Inferior parietal cortex (tissue), 1 donor: Measurements from ENCODE around the gene MUC5AC.
"Not testable (repeated sequence)": the region's sequence is repeated elsewhere in the genome, so short reads cannot be mapped to it uniquely, and the experiment has no call there.

Experiments
- DNase-seq: peaks from one replicate; pipeline ENCODE4 v3.0.0-alpha.2; 2016; ENCODE audit errors: extremely low spot score

MUC5AC gene

DNA sequence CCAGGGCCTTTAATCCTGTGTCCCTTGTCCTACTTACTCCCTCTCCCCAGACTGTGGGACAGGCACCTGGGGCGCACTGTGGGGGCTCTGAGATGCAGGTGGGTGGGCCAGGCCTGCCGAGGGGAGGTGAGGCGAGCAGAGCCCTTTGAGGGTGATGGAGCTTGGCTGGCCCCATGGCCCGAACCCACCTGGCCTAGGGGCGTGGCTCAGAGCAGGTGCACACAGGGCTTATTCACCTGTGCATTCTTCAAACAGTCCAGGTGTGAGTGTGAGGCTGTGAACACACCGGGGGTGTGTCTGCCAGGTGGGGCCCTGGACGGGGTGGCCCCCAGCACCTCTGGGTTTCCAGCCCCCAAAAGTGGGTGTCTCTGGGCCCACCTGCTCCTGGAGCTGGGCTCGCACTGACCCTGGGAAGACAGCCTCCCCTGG, 9.0 kb upstream of the MUC5AC start:
- DNase-seq, result no peak

DNA sequence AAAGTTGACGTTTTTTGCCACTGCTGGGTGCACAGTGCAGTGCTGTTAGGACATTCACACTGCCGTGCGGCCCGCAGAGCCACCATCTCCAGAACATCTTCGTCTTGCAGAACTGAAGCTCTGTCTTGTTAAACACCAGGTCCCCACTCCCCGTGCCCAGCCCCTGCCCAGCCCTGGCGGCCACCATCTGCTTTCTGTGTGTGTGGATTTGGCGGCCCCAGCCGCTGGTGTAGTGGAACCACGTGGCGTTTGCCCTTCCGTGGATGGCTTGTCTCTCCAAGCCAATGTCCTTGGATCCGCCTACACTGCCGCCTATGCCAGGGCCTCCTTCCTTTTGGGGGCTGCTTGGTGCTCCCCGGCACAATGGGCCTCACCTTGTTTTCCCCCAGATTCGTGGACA, 8.2 kb upstream of the MUC5AC start:
- no peak for DNase-seq

DNA sequence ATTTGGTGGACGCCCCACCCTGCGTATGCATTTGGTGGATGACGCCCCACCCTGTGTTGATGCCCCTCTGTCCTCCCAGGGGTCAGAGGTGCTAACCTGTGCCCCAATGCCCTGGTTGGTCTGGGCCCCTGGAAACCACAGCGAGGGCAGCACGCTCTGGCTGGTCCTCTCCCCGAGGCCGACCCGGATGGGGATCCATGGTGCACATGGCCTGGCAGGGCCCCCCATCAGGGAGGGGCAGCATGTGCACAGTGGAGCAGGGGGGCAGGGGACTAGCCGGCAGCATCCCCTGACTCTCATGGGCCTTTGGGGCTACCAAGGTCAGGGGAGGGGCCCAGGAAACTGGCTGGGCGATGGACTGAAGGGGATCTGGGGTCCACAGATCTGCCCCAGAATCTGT, 7.6 kb upstream of the MUC5AC start:
- no peak for DNase-seq

DNA sequence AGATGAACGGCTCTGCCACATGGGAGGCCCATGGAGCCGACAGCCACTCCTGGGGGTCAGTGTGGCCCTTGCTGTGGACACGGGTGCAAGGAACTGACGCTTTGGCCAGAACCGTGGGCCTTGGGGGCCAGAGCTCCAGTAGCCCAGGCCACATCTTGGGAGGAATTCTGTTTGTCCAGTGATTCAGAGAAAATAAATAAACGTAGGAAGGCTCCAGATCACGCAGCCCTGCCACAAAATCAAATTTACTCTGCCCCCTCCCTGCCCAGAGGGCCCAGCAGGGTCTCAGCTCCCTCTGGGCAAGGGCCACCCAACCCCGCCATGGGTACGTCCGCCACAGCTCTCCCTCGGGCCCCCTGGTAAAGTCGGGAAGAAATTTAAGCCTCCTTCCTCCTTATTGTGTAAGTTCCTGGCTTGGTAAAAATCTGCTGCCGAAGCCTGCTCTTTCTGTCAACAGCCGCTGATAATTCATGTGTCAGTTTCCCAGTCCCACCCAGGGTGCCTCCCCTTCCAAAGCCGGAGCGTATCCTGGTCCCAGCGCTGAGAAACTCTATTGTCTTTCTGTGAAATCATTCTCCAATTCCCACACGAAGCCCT, 6.9 kb upstream of the MUC5AC start:
- no peak for DNase-seq

DNA sequence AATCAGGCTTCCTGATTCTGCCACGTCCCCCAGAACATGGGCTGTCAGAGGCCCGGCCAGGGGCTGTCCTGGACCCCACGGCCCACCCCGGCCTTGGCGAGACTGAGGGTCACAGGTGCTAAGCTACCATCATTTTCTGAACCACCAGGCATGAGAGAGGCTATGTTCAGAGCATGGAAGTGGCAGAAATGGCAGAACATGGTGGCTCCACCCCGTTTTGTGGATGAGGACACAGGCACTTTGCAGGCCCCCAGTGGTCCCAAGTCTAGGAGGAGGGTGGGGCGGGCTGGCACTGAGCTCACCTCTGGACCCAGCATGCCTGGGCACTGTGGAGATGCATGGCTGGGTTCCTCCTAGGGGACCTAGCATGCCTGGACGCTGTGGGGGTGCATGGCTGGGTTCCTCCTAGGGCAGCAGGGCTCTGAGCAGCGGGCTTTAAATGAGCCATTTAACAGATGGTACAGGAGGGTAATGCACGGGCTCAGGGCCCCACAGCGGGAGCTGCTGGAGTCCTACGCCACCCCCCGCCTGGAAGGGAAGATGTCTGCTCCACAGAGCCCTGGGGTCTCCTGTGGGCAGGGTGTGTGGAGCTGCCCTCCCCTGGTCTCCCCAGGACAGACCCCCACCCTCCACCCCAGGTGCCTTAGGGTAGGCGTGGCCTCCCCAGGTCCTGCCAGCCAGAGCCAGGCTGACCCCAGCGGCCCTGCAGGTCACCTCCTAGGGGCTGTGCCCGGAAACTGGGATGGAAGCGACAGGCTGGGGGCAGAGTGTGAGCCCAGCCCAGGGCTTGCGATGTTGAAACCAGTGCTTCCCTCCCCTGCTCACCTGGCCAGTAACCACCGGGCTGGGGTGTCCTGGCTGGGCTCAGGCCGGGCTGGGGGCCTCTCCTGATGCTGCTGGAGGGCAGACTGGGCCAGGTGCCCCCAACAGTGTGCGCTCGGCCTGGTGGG, 6.1 kb upstream of the MUC5AC start:
- no peak for DNase-seq

DNA sequence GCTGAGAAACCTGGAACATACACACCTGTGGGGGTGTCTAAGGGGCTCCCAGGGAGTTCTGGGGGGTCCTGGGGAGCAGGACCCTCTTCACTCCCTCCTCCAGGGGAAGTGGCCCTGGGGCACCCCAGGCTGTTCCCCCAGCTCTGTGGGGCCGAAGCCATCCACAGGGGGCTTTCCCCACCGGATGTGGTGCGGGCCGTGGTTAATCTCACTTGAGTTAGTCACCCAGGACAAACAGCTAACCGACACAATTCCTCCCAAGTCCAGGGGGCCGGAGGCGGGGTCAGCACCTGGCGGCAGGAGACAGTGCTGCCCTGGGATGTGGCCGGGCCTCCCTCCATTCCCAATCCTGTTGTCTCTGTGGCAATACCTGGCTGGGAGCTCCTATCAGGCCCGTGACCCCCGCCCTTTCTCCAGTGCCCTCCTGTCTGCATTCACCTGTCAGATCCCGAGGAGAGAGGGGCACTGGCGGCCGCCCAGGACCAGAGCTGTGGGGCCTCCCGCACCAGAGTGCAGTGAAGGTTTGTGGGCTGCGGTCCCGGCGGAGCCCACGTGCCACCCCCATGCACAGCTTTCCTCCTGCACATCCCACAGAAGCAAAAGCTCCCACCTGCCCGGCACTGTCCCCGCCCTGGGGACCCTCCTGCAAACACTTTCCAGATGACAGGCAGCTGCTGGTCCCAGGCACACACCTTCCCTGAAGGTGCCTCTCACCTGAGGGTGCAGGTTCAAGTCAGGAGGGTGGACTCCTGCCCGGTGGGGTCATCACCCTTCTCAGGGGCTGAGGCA, 5.2 kb upstream of the MUC5AC start:
- DNase-seq, result no peak

DNA sequence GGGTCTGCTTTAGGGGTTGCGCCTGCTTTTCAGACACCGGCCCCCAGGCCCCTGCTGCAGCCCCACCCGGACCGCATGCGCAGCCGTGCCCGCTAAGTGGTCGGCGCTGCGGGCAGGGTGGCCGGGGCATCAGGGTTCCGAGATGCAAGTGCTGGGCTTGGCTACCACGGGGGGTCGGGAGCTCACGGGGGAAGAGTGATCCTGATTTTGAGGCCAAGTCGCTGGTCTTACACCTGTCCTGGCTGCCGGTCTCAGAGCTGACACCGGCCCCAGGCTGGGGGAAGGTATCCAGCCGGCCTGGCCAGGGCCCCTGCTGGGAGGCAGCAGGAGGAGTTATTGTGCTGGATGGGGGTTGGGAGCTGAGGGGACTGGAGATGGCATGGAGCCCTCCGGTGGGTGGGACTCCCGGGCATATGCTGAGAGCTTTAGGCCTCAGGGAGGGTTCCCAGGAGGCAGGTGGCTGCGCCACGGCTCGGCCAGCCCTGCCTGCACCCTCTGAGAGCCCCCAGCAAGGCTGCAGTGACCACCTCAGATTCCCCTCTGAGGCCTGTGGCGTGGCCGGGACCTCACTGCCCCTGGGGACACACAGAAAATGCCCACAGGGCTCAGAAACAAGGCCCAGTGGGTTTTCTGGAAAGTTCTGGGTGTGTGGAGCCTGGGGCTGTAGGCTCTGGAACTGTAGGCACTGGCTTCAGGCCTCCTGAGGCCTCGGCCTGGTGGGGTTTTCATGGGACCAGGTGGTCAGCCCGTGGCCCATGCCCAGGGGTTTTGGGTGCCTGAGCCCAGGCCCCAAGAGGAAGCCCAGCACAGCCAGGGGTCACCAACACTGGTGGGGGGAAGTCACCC, 4.4 kb upstream of the MUC5AC start:
- no peak for DNase-seq

DNA sequence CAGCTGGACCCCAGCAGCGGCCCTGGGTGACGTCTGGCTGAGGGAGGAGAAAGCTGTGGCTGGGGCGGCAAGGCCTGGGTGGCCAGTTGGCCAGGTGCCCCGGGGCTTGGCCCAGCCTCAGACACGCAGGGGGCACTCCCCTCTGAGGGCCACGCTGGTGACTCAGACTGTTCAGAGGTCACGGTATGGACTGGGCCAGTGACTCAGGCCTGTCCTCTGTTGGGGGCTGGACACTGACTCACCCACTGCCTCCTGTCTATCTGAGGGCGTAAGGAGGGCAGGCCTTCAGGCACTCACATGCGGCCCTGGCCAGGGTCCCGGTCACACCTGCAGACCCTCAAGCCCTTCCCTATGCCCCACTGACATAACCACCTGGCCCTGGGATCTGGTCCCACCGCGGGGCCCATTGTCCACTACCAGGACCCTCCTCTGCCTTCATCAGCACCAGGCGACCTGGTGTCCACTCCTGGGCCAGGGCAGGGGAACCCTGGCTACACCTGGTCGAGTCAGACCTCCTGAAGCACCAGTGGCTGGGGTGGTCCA, 3.7 kb upstream of the MUC5AC start:
- DNase-seq, result no peak

DNA sequence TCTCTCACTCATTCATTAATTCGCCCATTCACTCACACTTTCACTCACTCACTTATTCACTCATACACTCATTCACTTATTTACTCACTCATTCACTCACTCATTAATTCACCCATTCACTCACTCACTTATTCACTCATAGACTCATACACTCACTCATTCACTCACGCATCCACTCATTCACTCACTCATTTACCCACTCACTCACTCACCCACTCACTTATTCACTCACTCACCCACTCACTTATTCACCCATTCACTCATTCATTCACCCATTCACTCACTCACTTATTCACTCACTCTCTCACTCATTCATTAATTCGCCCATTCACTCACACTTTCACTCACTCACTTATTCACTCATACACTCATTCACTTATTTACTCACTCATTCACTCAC, 3.1 kb upstream of the MUC5AC start:
- DNase-seq, result not testable (repeated sequence)

DNA sequence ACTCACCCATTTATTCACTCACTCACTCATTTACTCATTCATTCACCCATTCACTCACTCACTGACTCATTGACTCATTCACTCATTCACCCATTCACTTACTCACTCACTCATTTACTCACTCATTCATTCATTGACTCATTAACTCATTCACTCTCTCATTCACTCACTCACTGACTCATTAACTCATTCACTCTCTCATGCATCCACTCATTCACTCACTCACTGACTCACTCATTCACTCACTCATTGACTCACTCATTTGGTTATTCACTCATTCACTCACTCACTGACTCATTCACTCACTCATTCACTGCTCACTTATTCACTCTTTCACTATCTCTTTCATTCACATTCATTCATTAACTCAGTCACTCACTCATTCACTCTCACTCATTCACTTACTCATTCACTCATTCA, 2.5 kb upstream of the MUC5AC start:
- no peak for DNase-seq

DNA sequence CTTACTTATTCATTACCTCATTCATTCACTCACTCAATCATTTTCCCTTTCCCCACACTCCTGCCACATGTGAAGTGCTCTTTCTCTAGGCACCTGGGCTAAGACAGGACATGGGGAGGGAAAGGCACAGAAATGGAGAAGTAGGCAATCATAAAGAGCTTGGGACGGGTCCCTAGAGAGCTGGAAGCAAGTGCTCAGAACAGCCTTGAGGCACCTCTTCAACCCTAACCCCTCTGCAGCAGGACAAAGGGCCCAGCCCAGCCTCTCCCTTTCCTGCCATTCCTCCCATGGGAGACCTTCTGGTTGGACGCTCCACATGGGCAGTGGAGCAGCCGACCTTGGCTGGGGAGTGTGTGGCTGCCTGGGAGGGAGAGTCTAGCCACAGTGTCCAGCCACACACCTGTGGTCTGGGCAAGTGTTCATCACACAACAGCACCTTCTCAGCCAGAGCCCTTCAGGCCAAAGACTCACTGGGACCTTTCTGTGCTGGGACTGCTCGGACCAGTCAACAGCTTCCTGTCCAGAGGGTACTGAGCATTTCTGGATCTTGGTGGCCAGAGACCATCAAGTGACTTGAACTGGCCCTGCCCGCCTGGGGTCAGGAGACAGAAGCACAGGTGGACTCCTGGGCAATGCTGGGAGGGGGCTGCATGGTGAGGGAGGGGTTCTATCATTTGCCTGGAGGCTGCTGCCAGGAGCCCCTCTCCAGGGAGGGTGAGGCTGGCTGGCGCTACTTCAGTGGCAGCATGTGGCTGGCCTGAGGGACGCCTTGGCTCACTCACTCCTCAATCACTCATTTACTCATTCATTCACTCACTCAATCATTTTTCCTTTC, 1.0 kb upstream of the MUC5AC start:
- DNase-seq, result no peak

DNA sequence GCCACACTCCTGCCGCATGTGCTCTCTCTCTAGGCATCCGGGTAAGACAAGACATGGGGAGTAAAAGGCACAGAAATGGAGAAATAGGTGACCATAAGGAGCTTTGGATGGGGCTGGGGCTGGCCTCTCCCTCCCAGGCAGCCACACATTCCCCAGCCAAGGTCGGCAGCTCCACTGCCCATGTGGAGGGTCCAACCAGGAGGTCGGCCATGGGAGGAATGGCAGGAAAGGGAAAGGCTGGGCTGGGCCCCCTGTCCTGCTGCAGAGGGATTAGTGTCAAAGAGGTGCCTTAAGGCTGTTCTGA, 460 bp upstream of the MUC5AC start:
- no peak for DNase-seq

DNA sequence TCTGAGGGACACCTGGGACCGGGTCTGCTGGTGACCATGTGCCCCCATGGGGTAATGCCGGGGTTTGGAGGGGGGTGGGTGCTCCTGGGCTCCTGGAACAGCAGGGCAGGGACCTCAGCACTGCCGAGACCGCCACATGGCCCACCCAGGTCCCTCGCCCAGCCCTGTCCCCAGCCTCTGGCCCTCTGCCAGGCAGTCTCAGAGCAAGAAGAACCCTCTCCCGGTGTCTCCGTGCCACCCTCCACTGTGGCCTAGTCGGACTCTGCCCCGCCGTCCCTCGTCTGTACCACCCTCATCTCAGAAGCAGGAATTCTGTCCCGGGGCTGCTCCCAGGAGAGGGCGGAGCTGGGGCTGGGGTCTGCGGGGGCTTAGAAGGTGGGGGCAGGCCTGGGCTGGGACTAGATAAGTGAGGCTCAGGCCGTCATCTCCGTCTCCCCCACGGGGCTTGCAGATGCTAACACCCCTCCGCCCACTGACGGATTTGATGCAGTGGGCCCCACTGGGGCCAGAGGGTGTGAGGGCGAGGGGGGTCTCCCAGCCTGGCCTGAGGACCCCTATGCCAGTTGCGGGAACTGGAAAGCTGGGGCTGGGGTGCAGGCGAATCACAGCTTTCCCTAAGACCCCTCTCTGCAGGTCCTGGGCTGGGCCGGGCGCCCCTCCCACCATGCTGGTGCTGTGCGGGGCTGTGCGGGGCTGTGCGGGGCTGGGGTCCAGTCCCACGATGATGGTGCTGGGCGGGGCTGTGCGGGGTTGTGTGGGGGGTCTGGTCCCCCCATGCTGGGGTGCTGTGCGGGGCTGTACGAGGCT, 1.1 kb downstream of the MUC5AC start:
- no peak for DNase-seq

DNA sequence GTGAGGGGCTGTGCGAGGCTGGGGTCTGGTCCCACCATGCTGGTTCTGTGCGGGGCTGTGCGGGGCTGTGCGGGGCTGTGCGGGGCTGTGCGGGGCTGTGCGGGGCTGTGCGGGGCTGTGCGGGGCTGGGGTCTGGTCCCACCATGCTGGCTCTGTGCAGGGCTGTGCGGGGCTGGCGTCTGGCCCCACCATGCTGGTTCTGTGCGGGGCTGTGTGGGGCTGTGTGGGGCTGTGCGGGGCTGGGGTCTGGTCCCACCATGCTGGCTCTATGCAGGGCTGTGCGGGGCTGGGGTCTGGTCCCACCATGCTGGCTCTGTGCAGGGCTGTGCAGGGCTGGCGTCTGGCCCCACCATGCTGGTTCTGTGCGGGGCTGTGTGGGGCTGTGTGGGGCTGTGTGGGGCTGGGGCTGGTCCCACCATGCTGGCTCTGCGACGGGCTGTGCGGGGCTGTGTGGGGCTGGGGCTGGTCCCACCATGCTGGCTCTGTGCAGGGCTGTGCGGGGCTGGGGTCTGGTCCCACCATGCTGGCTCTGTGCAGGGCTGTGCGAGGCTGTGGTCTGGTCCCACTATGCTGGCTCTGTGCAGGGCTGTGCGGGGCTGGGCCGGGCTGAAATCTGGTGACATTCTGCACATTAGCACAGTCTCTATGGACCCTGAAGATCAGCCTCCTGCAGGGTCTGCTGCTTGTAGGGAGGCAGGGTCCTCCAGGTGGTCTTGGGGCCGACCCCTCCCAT, 1.9 kb downstream of the MUC5AC start:
- DNase-seq, result not testable (repeated sequence)

DNA sequence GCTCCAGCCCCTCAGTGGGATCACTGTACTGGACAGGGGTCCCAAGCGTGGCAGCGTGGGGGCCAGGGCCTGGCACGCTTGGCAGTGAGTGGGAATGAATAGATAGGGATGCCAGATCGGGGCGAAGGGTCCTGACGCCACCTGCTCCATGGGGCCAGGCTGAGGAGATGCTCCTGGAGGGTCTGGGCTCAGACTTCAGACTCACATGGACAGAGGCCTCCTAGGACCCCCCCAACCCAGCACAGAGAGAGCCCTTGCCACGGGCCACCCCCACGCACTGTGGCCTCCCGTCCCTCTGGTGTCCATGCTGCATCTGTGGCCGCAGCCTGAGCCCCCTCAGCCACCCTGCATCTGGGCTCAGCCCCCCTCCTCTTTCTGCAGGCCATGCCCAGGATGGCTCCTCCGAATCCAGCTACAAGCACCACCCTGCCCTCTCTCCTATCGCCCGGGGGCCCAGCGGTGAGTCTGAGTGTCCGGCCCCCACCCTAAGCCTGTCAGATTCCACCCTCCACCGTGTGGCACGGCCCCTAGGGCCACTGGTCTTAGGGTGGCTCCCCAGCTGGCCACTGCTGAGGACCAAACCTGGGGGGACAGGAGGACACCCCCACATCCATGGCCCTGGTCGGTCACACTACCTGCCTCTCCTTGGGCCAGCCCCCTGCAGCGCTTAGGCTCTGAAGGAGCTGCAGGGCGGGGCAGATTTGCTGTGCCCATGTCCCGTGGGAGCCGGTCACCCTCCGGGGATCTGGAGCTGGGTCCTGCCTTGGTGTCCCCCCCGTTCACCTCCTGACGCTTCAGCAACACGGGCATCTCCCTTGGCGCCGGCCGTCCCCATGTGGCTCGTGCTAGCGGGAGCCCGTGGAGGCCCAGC, 2.7 kb downstream of the MUC5AC start:
- DNase-seq, result no peak

DNA sequence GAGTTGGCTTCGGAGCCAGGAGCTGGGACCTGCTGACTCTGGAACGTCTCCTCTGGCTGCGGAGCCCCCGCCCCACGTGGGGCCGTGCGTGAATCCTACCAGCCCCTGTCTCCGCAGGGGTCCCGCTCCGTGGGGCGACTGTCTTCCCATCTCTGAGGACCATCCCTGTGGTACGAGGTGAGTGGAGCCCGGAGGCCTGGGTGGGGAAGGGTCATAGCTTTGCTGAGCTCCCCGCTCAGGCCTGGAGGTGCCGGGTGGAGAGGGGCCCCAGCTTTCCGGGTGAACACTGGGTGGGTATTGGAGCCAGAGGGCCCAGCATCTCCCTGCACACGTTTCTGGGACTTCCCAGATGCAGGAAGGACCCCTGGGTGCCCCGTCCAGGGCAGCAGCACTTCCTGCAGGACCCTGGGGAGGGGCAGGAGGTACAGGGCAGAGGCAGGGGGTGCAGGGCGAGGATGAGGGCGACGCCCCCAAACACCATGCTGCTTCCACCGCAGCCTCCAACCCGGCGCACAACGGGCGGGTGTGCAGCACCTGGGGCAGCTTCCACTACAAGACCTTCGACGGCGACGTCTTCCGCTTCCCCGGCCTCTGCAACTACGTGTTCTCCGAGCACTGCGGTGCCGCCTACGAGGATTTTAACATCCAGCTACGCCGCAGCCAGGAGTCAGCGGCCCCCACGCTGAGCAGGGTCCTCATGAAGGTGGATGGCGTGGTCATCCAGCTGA, 3.8 kb downstream of the MUC5AC start:
- DNase-seq, result no peak

DNA sequence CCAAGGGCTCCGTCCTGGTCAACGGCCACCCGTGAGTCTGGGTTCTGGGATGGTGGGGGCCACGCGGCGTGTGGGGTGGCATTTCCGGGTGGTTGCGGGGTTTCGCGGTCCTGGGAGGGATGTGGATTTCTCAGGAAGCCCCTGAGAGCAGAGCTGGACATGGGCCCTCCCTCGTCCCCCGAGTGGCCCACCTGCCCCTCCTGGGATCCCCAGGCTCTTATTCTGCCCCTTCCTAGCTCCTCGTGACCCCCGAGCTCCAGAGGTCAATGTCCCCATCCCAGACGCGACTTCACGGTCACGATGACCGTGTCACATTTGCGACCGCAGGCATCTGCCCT, 4.4 kb downstream of the MUC5AC start:
- no peak for DNase-seq
